Activated CD4-positive, alpha-beta T cell treated with anti-CD3 and anti-CD28 coated beads, Interleukin-10, Interleukin-2, amounts not matched to agents 100 ng/mL and 50 ng/mL, durations not matched to agents 16 hours and 8 hours (primary cell): Measurements from ENCODE around the gene LAMTOR1.

Experiments used
- DNase-seq: peaks from one replicate; pipeline ENCODE4 v3.0.0-alpha.2; 2020

LAMTOR1 gene

DNA sequence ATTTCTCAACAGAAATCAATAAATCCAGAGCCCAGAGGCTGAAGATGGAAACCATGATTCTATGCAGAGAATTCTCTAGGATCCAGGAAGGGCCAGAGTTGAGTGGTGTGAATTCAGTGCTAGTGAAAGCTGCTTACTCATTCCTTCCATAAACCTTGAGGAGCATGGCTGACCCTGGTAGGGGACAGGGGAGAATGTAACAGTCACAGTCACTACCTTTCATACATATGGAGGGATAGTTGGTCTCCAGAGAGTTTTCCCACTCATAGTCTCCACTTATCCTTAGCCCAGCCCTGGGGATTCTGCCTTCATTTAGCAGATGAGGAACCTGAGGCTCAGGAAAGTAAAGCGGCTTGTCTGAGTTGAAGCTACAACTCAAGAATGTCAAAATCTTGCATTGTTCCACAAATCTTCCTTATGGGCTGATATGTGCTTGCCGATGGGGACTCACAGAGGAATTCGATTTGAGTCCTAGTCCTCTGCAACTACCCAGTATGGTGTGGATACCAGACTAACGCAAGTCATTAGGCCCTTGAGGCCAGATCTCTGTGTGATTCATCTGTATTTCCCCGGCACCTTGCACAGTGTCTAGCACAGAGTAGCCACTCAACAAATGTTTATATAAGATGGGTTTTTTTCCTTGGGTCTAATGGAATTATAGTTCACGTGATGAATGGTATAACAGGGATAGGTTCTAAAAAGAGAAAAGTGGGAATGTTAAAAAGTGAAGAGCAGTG, 13.1 kb upstream of the LAMTOR1 start:
- no peak for DNase-seq

DNA sequence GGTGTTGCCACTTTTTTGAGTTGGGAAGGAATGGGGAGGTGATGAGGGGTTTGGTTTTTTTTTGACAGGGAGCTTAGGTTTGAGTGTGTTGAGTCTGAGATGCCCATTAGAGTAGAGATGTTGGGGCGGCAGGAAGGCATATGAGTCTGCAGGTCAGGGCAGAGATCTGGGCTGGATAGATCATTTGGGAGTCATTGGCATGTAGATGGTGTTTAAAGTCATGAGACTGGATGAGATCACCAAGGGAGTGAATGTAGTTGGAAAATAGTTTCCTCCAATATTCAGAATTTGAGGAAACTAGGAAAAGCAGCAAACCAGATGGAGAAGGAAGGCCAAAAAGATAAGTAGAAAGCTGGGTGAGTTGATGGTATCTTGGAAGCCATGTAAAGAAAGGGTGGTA, 11.5 kb upstream of the LAMTOR1 start:
- no peak for DNase-seq

DNA sequence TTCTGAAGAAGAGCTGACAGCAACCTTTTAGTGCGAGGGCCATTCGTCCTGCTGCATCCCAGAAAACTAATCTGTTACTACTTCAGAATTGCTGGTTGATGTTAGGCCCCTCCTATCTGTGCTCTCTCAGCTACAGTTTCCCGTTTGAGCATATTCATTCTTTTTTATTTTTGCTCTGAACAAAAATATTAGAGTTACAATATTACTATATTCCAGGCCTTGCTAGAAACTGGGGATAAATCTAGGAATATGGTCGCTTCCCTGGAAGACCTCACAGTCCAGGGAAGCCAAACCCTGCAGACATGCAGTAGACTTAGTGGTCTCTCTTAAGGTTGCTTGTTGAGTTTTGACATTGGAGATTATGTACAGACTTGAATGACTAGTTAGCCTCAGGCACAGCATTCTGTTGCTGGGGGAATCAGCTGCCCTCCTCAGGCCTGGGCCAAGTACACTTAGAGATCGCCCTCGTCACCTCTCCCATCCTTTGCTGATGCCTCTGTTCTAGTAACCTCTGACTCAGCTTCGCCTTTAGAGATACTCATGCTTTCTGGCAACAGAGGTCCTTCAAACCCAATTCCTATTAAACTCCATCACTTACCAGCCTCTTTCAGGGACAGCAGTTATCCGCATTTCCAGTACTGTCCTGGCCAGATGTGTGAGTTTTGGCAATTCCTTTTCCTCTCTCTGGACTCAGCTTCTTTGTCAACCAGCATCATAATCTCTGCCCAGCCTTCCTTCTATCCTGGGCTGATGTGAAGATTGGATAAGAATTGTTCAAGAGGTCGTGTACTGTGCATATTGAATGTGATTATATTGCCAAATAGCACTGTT, 10.1 kb upstream of the LAMTOR1 start:
- DNase-seq, result no peak

DNA sequence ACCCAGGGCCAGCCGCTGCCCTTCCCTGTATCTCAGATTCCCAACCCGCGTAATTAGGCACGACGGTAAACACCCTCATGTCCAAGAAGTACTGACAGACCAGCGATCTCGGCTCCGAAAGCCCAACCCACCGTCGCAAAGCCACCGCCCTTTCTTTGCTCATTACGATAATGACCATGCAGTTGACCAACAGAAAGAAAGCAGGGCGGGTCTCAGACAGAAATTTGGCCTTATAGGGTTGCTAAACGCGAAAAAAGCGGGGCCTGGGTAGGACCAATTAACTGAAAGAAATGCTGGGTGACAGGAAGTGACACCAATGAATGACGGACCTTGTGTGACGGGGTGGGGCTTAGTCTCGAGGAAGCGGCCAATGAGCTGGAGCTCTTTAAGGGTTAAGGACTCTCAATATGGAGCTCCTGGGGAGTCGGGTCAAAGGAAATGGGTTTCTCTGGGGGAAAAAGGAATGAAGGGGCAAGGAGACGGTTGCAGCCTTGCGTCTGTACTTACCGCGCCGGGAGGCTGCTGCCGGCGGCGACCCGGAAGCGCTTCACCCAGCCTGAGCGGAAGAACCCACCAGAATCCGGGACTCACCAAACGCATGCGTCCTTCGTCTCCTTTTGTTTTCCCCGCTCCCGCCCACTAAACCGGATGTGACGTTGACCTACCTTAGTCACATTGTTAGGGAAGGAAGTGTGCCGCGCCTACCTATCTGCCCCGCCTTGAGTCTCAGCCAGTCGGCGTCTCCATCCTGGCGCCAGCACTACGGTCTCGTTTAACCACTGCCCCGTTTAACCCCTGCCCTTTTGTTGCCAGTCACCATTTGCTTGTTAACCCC, 9.3 kb upstream of the LAMTOR1 start, which contains the start of gene ANAPC15:
Gene ANAPC15, minus strand, starts transcription at position 553 of the 835 bp plus-strand sequence. CDS start 1,419 bp downstream, outside the sequence.
- DNase-seq, result peak; percentile 99

DNA sequence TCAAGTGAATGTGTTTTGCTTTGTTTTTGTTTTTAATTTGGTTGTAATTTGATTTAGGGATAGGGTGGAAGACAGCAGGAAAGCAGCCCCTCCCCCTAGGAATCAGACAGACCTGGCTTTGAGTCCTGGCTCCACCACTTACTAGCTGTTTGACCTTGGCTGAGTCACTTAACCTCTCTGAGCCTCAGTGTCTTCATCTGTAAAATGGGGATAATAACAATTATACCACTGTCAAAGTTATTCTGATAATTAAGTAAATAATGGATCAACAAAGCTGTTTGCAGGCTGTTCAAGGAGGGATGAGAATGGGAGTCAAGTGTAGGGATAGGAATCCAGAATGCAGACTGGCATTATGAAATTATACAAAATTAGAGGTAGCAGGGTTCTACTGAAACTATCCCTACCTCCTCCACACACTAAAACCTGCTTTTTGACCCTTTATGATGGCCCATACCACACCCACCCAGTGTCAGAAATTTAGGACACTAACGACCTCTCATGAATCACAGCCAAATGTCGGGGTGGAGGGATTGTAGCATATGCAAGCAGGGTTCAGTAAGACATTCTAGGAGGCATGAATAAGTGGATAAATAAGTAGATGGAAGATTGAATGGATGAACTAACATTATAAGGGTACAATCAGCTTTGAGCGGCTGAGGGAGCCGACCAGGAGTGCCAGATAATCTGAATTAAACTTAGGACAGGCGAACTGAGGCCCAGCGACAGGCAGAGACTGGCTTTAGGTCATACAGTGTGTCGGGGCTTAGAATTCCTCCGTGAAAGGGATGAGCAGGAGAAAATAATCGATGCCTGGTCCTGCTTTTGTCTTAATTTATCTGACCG, 8.4 kb upstream of the LAMTOR1 start:
- DNase-seq, result no peak

DNA sequence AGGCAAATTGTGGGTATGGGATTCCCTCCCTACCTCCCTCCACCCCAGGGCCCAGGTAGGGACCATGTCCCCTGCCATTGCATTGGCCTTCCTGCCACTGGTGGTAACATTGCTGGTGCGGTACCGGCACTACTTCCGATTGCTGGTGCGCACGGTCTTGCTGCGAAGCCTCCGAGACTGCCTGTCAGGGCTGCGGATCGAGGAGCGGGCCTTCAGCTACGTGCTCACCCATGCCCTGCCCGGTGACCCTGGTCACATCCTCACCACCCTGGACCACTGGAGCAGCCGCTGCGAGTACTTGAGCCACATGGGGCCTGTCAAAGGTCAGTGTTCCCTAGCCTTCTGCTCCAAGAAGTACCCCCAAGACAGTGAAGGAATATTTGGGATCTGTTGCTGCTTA, 2.8 kb upstream of the LAMTOR1 start, which contains the start of gene TOMT:
Gene TOMT, plus strand, starts transcription at position 37 of the 400 bp plus-strand sequence. Its CDS starts 28 bp downstream, at position 65.
- DNase-seq, result no peak

DNA sequence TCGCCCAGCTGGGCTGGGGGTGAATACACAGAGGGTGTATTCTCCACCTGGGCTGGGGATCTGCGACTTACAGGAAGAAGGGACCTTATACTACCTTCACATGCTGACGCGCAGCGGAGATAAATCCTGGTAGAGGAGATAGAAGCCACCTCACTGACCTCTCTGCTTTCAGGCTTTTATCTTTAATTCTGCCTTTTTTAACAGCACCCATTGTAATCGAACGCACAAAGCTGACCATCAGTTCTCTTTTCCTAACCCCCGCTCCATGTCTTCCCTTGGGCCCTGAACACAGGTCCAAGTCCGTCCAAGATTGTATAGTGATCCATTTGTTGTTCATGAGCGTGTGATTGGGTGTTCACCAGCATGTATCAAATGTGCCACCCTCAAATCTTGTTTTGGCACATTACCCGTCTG, 664 bp upstream of the LAMTOR1 start:
- no peak for DNase-seq

DNA sequence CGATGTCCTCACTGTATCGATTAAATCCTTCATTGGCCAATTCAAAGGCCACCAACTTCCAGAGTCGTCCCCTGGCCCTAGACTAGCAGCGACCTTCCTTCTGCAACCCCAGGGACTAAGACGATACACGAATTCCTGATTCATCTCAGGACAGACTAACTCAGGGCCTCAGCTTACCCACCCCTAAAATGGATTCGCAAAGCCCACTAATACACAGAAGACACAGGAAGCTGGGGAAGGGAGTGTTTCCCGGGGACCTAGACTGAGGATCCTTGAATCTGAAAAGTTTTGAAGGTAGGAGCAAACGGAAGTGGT, 509 bp downstream of the LAMTOR1 start:
- DNase-seq, result no peak

DNA sequence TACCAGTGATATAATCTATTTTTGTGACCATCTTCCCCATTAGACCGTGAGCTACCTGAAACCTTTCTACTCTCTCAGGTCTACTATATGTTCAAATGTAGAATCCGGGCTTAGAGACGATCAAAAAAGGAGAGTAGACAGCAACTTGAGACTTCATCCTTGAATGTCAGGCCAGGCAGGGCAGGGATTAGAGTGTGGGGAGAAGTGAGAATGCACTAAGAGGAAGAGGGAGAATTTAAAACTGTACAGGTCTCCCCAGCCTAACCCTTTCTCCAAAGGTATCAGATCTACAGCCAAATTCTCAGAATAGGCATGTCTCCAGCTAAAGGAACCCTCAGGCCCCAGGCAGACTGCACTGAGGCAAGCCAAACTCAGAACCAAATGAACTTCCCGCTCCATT, 935 bp downstream of the LAMTOR1 start:
- DNase-seq, result no peak

DNA sequence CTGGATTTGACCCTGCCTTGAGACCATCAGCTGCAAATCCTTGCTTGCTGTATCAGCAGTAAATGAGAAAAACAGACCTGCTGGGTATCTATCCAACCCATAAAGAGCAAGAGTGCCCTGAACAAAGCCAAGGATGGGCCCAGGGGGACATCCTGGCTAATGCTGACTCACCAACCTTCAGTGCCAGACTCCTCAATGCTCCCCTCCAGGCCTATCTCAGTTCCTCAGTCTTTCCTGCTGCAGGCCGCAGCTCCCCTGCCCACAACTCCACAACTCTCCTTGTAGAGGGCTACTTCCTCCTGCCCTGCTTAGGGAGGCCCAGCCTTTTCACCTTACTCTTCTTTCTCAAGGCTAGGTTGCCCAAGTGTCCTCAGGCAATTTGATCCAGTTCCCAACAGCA, 2.6 kb downstream of the LAMTOR1 start:
- DNase-seq, result no peak

DNA sequence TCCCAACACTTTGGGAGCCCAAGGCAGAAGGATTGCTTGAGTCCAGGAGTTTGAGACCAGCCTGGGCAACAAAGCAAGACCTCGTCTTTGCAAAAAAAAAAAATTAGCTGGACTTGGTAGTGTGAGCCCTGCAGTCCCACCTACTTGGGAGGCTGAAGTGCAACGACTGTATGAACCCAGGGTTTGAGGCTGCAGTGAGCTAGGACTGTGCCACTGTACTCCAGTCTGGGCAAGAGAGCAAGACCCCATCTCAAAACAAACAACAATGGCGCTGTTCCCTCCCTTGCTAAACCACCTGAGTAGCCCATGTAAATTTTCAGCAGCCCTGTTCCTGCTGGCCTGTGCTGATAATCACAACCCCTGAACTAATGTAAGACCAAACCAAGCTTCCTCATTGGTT, 3.1 kb downstream of the LAMTOR1 start:
- no peak for DNase-seq

DNA sequence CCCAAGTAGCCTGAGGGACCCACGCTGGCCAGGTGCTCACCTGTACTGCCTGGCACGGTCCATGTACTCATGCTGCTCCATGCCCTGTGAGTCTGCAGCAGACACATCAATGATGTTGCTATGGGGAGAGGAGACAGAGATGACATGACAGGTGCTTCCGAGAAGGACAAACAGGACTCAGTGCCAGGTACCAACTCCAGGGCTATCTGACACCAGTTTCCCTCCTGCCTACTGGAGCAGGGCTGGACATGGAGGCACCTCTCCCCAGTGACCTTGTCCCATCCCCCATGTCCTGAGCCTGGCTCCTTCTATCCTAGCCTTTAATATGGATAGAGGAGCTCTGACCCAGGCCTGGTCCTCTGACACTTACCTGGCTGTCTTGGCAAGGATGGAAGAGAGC, 4.4 kb downstream of the LAMTOR1 start:
- DNase-seq, result no peak

DNA sequence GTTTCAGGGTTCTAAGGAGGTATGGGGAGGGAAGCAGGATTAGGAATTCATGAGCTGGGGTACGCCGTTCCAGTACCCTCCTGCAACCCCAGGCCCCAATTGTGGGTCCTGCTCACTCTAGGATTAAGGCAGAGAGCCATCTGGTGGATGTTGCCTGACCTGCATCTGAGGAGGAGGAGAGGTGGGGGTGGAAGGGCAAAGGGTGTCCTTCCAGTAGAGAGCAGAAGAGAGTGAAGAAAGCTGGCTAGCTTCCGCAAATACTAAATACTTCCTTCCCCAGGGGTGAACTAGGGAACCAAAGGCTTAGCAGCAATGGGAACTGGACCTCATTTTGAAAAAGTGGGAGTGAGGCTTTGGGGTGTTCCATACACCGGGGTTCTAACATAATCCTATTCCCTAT, 11.8 kb downstream of the LAMTOR1 start:
- DNase-seq, result peak; percentile 58

DNA sequence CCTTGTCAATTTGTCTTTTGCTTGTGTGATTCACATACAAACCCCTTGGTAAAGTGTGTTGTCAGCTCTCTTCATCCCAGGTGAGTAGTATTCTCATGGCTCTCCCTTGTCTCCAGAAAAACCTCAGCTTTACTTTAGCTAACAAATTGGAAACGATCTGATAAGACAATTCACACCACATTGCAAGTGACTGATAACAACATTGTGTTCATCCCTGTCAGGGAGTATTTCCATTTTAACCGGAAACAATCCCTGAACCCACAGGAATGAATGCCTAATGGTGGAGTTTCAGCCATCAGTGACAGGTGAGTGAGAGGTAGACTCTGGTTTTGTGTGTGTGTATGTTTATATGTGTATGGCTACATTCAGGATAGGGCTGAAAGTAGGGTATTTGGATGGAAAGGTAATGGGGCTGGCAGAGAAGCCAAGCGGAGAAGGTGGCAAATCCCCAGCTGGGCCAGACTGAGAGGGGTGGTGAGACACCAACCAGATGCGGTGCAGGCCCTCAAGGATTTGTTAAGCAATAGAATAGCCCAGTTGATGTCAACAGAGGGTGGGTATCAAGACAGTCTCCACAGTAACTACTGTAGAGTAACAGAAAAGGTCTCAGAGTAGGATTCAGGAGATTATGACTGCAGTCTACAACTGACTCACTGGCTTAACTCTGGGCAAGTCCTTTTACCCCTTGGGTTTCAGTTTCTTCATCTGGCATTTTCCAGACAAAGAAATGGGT, 14.9 kb downstream of the LAMTOR1 start:
- no peak for DNase-seq

DNA sequence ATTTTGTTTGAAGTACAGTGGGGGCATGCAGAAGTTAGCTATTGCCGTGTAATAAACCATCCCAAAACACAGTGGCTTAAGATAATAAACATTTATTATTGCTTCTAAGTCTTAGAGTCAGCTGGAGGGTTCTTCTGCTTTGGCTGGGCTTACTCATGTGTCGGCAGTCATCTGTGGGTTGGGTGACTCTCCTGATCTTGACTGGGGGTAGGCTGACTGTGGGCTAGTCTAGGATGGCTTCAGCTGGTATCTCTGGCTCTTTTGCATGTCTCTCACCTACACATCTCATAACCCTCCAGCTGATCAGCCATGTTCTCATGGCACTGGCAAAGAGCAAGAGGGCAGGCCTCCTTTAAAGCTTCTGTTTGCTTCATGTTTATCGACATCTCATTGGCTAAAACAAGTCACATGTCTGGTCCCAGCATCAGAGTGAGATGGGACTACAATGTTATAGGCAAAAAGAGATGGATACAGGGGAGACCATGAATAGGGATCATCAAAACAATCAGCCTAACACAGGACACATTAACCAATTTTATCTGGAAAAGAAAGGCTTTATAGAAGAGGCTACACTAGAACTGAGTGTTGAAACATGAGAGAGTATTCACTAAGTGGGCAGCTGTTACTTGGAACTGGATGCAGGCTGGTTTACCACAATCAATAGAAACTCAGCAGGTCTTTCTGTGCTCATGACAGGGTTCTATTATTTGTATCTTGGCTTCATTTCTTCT, 17.3 kb downstream of the LAMTOR1 start:
- DNase-seq, result no peak

DNA sequence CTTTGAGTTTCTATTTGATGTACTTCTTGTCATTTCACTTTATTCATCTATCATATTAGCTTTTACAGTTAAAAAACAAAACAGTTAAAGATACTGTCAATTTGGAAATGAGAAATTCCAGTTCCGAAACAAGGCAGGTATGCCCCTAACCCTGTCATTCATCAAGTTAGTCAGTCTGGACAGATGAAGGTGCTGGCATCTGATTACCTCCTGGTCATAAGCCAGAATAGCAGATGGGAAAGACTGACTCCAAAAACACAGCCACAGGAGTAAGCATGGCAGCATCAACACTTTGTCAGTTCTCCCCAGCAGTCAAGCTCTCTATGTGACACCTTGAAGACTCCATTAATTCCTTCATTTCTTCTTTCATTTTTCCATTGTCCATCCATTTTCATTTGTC, 18.1 kb downstream of the LAMTOR1 start:
- DNase-seq, result no peak

DNA sequence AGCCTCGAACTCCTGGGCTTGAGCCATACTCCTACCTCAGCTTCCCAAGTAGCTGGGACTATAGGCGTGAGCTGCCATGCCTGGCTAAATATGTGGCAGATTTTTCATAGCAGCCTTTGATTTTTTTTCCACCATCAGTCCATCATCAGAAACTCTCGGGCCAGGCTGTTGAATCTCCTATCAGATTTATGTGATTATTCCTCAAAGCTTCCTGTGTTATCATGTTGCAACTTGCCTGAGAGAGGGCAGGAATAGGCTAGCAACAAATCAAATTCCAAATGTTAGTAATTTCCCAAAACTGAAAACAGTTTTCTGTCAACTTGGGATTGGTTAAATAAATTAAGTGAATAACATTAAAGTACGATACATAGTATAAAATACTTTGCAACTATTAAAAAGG, 19.0 kb downstream of the LAMTOR1 start:
- no peak for DNase-seq

DNA sequence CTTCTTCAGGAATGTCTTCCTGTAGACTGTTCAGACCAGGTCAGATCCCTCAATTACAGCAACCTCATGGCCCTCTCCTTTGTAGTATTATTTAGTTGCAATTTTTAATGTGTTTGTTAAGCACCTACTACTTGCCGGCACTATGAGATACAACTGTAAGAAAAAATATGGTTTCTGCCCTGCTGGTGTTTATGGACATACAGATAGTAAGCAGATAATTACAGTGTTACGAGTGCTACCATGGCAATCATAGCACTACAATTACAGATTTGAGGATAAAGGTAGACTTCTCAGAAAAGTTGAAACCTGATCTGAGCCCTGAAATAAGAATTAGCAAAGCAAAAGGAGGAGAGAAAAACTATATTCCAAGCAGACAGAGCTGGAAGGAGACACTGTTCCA, 19.7 kb downstream of the LAMTOR1 start:
- DNase-seq, result no peak

DNA sequence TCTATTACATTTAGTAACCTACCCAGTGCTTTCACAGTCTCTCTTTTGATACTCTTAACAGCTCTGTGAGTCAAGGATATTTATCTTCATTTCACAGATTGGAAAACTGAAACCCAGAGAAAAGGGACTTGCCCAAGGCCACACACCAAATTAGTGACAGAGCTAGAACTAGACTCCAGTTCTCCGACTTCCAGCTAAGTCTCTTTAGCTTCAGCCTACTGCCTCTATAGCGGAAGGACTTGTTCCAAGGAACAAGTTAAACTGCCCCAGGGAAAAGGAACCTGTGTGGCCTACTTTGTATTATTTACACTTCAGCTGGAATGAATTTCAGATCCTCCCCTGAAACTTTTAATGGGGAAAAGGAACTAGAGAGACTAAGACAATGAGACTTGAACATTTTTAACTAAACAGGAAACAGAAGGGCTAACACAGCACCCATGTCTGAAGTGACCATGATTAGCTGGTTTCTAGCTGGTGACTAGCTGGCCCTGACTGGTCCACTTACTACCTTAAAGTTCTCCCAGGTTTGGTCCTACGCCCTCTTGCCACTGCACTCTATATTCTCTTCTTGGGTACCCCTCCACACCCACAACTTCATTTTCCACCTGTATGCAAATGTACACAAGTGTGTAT, 21.2 kb downstream of the LAMTOR1 start:
- no peak for DNase-seq

DNA sequence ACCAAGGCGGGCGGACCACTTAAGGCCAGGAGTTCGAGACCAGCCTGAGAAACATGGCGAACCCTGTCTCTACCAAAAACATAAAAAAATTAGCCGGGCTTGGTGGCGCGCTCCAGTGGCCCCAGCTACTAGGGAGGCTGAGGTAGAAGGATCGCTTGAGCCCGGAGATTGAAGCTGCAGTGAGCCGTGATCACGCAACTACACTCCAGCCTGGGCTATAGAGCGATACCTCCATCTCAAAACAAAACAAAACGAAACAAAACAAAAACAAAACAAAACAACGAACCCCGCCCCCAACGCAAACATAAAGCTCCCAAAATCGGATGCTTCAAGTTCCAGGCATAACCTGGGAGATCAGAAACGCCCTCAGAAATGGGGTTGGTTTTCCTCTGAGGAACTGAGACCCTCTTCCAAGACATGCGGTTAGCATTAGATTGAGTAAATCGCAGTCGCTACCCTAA, 21.9 kb downstream of the LAMTOR1 start:
- no peak for DNase-seq
